Measurements from ENCODE around the gene SUPT3H. TPM values are rescaled to one million over a fixed set of nuclear protein-coding genes. Genes with fewer than 3 reads are reported as not detected.

The SUPT3H gene
- total and polyA plus RNA-seq, 4 experiments from 2014 or later, result 11.8 to 13.6 (median 12.6) TPM

GRCh38 chr6:44985006-44985405 is 392.7 kb downstream of the SUPT3H start:
- H3K36me3 ChIP-seq (ENCODE audit: insufficient read depth, low read length), result no peaks in the 10 kb centered on the region
- no peak overlapping the region for H3K4me3 ChIP-seq (ENCODE audit: low read length in 2 of 2)
- H3K4me1 ChIP-seq (ENCODE audit: insufficient read depth, low read length), result no peaks in the 10 kb centered on the region
- H3K27ac Mint-ChIP-seq, result no peak overlapping the region
- intact Hi-C loops (cut with micrococcal nuclease), result no loop called here
- DNase-seq, result no peak
- ChIA-PET POLR2A (ENCODE audit: partially characterized antibody) (no interaction called here), CTCF (ENCODE audit: partially characterized antibody) (no interaction called here)
- peaks cover 0 to 13% (median 6%) of the 10 kb centered on the region in 4 donors for H3K4me1 Mint-ChIP-seq
- H3K36me3 Mint-ChIP-seq, result peaks cover 0 to 3% of the 10 kb centered on the region in 2 donors
- no peaks in the 10 kb centered on the region for H3K27me3 ChIP-seq (ENCODE audit: insufficient read depth, low read length)
- H3K27ac ChIP-seq (ENCODE audit: low read depth, low read length), result no peak overlapping the region
- no peaks in the 10 kb centered on the region for H3K27me3 Mint-ChIP-seq
- peaks cover 0 to 2% (median 0%) of the 10 kb centered on the region in 8 donors for H3K9me3 Mint-ChIP-seq
- no peaks in the 10 kb centered on the region for H3K9me3 ChIP-seq (ENCODE audit: control insufficient read depth in 1 of 2, low read length in 2 of 2)
- H3K4me3 Mint-ChIP-seq, result no peak overlapping the region

GRCh38 chr6:44983467-44984365 is 394.0 kb downstream of the SUPT3H start:
- H3K4me1 Mint-ChIP-seq, result peaks cover 7 to 22% (median 10%) of the 10 kb centered on the region in 4 donors

DNA sequence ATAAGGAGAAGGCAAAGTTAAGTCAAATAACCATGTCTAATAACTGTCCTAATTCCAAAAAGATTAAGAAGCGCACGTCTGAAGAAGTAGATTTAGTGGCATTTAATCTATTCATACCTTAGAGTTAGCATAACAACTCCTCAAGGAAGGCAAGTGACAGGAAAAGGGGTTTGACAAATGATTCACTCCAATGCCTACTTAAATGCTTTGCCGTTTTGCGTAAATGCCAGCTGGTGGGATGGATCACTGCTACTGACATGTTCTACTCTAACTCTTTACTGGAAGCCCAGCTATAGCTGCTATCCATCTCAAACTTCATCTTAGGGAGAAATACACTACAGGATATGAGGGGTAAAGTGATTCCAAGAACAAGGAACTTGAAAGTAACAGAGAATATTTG is 396.9 kb downstream of the SUPT3H start:
- Histone ChIP-seq H3K27ac (ENCODE audit: low read depth, low read length) (no peak overlapping the region), H3K4me1 (ENCODE audit: insufficient read depth, low read length) (peaks cover 30% of the 10 kb centered on the region), H3K9me3 (ENCODE audit: control insufficient read depth in 1 of 2, low read length in 2 of 2) (no peaks in the 10 kb centered on the region), H3K36me3 (ENCODE audit: insufficient read depth, low read length) (no peaks in the 10 kb centered on the region), H3K4me3 (ENCODE audit: low read length in 2 of 2) (no peak overlapping the region), H3K27me3 (ENCODE audit: insufficient read depth, low read length) (no peaks in the 10 kb centered on the region)
- ChIA-PET CTCF (ENCODE audit: partially characterized antibody) (interaction anchor here (0.7 kb wide), 1 partner anchor 758 kb away, joined by 3 read pairs; no protein-coding TSS in a partner anchor), POLR2A (ENCODE audit: partially characterized antibody) (no interaction called here)
- H3K36me3 Mint-ChIP-seq, result no peaks in the 10 kb centered on the region
- DNase-seq, result no peak
- no peak overlapping the region for H3K4me3 Mint-ChIP-seq
- intact Hi-C loops (cut with micrococcal nuclease), result no loop called here
- H3K9me3 Mint-ChIP-seq, result no peaks in the 10 kb centered on the region
- peaks cover 21 to 40% (median 30%) of the 10 kb centered on the region in 4 donors for H3K4me1 Mint-ChIP-seq
- peak overlapping the region in 1 of 7 donors; percentile 23 for H3K27ac Mint-ChIP-seq
- H3K27me3 Mint-ChIP-seq, result no peaks in the 10 kb centered on the region

More at GRCh38 chr6:44983467-44984365, 394.0 kb downstream of the SUPT3H start:
- Mint-ChIP-seq H3K27me3 (no peaks in the 10 kb centered on the region), H3K4me3 (no peak overlapping the region), H3K36me3 (no peaks in the 10 kb centered on the region), H3K9me3 (peaks cover 0 to 2% (median 0%) of the 10 kb centered on the region in 8 donors), H3K27ac (no peak overlapping the region)
- DNase-seq, result no peak
- H3K4me3 ChIP-seq (ENCODE audit: low read length in 2 of 2), result no peak overlapping the region
- no peak overlapping the region for H3K27ac ChIP-seq (ENCODE audit: low read depth, low read length)
- no peaks in the 10 kb centered on the region for H3K36me3 ChIP-seq (ENCODE audit: insufficient read depth, low read length)
- ChIA-PET POLR2A (ENCODE audit: partially characterized antibody) (no interaction called here), CTCF (ENCODE audit: partially characterized antibody) (no interaction called here)
- no peaks in the 10 kb centered on the region for H3K27me3 ChIP-seq (ENCODE audit: insufficient read depth, low read length)
- intact Hi-C loops (cut with micrococcal nuclease), result no loop called here
- H3K4me1 ChIP-seq (ENCODE audit: insufficient read depth, low read length), result peaks cover 1% of the 10 kb centered on the region
- H3K9me3 ChIP-seq (ENCODE audit: control insufficient read depth in 1 of 2, low read length in 2 of 2), result no peaks in the 10 kb centered on the region

- ChIA-PET CTCF (ENCODE audit: partially characterized antibody) (no interaction called here), POLR2A (ENCODE audit: partially characterized antibody) (interaction anchor here (0.6 to 1.7 kb wide), 16 partner anchors 12 to 738 kb away, joined by 3 to 16 read pairs (median 4); partner anchors contain the start of gene SUPT3H)
- peaks cover 24 to 61% (median 40%) of the 10 kb centered on the region in 4 donors for H3K4me1 Mint-ChIP-seq
- no peaks in the 10 kb centered on the region for H3K9me3 ChIP-seq (ENCODE audit: control insufficient read depth in 1 of 2, low read length in 2 of 2)
- no peak overlapping the region for H3K27ac ChIP-seq (ENCODE audit: low read depth, low read length)
- peaks cover 45% of the 10 kb centered on the region for H3K4me1 ChIP-seq (ENCODE audit: insufficient read depth, low read length)
- no peaks in the 10 kb centered on the region for H3K27me3 ChIP-seq (ENCODE audit: insufficient read depth, low read length)
- intact Hi-C loops (cut with micrococcal nuclease), result loop anchor here (2.0 to 10.0 kb wide), 4 partner anchors 44 to 738 kb away; no protein-coding TSS in a partner anchor
- H3K4me3 ChIP-seq (ENCODE audit: low read length in 2 of 2), result no peak overlapping the region
- peaks cover 0 to 6% of the 10 kb centered on the region in 2 donors for H3K36me3 Mint-ChIP-seq
- peak overlapping the region; percentile 47 to 78 (median 68) for H3K4me3 Mint-ChIP-seq
- no peaks in the 10 kb centered on the region for H3K36me3 ChIP-seq (ENCODE audit: insufficient read depth, low read length)
- peaks cover 0 to 10% (median 5%) of the 10 kb centered on the region in 8 donors for H3K9me3 Mint-ChIP-seq
- H3K27me3 Mint-ChIP-seq, result no peaks in the 10 kb centered on the region
- peak; percentile 64 to 81 (median 74) for DNase-seq
- peak overlapping the region; percentile 54 to 92 (median 81) for H3K27ac Mint-ChIP-seq
Measured at GRCh38 chr6:44976677-44977641, 400.8 kb downstream of the SUPT3H start.

- Mint-ChIP-seq H3K9me3 (peaks cover 0 to 16% (median 5%) of the 10 kb centered on the region in 8 donors), H3K27me3 (no peaks in the 10 kb centered on the region), H3K36me3 (peaks cover 0 to 6% of the 10 kb centered on the region in 2 donors), H3K4me3 (peak overlapping the region in 1 of 8 donors; percentile 15), H3K27ac (peak overlapping the region in 6 of 7 donors; percentile 23 to 83 (median 56)), H3K4me1 (peaks cover 22 to 58% (median 38%) of the 10 kb centered on the region in 4 donors)
- intact Hi-C loops (cut with micrococcal nuclease), result loop anchor here (10.0 kb wide), 1 partner anchor 740 kb away; no protein-coding TSS in a partner anchor
- Histone ChIP-seq H3K4me1 (ENCODE audit: insufficient read depth, low read length) (peaks cover 45% of the 10 kb centered on the region), H3K9me3 (ENCODE audit: control insufficient read depth in 1 of 2, low read length in 2 of 2) (no peaks in the 10 kb centered on the region), H3K27ac (ENCODE audit: low read depth, low read length) (no peak overlapping the region), H3K36me3 (ENCODE audit: insufficient read depth, low read length) (no peaks in the 10 kb centered on the region), H3K4me3 (ENCODE audit: low read length in 2 of 2) (no peak overlapping the region), H3K27me3 (ENCODE audit: insufficient read depth, low read length) (no peaks in the 10 kb centered on the region)
- CTCF ChIA-PET (ENCODE audit: partially characterized antibody), result interaction anchor here (0.7 to 1.2 kb wide), 2 partner anchors 40 to 740 kb away, joined by 3 read pairs; no protein-coding TSS in a partner anchor
- no peak for DNase-seq
- POLR2A ChIA-PET (ENCODE audit: partially characterized antibody), result no interaction called here
Measured at GRCh38 chr6:44974511-44974910, 403.2 kb downstream of the SUPT3H start.

DNA sequence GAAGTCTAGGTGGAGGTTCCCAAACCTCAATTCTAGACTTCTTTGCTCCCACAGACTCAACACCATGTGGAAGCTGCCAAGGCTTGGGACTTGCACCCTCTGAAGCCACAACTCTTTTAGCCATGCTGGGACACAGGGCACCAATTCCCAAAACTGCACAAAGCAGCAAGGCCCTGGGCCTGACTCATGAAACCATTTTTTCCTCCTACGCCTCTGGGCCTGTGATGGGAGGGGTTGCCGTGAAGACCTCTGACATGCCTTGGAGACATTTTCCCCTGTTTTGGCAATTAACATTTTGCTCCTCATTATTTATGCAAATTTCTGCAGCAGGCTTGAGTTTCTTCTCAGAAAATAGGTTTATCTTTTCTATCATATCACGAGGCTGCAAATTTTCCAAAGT is 405.0 kb downstream of the SUPT3H start:
- no peaks in the 10 kb centered on the region for H3K27me3 Mint-ChIP-seq
- no peaks in the 10 kb centered on the region for H3K27me3 ChIP-seq (ENCODE audit: insufficient read depth, low read length)
- H3K9me3 ChIP-seq (ENCODE audit: control insufficient read depth in 1 of 2, low read length in 2 of 2), result no peaks in the 10 kb centered on the region
- H3K36me3 ChIP-seq (ENCODE audit: insufficient read depth, low read length), result no peaks in the 10 kb centered on the region
- H3K27ac ChIP-seq (ENCODE audit: low read depth, low read length), result no peak overlapping the region
- peaks cover 15 to 51% (median 31%) of the 10 kb centered on the region in 4 donors for H3K4me1 Mint-ChIP-seq
- no peak overlapping the region for H3K27ac Mint-ChIP-seq
- H3K4me3 ChIP-seq (ENCODE audit: low read length in 2 of 2), result no peak overlapping the region
- H3K9me3 Mint-ChIP-seq, result peaks cover 0 to 16% (median 5%) of the 10 kb centered on the region in 8 donors
- intact Hi-C loops (cut with micrococcal nuclease), result loop anchor here (10.0 kb wide), 1 partner anchor 742 kb away; no protein-coding TSS in a partner anchor
- ChIA-PET CTCF (ENCODE audit: partially characterized antibody) (no interaction called here), POLR2A (ENCODE audit: partially characterized antibody) (no interaction called here)
- peaks cover 34% of the 10 kb centered on the region for H3K4me1 ChIP-seq (ENCODE audit: insufficient read depth, low read length)
- H3K36me3 Mint-ChIP-seq, result peaks cover 0 to 6% of the 10 kb centered on the region in 2 donors
- DNase-seq, result no peak
- no peak overlapping the region for H3K4me3 Mint-ChIP-seq
